ENCODE data around the gene MINDY1. TPM values are rescaled to one million over a fixed set of nuclear protein-coding genes. Genes with fewer than 3 reads are reported as not detected.

MINDY1 gene
- polyA plus RNA-seq, 3 donors = 38.9 to 58.3 (median 39.3) TPM

- DNase-seq (ENCODE audit: extremely low read depth in 1 of 11, low read depth in 9 of 11, low spot score in 4 of 11) = no peak
These were observed 9.4 kb downstream of the MINDY1 start for GRCh38 chr1:150997126-150997872.

- DNase-seq (ENCODE audit: extremely low read depth in 1 of 11, low read depth in 9 of 11, low spot score in 4 of 11) = no peak
These were observed 10.8 kb downstream of the MINDY1 start for GRCh38 chr1:150995896-150996295.

DNA sequence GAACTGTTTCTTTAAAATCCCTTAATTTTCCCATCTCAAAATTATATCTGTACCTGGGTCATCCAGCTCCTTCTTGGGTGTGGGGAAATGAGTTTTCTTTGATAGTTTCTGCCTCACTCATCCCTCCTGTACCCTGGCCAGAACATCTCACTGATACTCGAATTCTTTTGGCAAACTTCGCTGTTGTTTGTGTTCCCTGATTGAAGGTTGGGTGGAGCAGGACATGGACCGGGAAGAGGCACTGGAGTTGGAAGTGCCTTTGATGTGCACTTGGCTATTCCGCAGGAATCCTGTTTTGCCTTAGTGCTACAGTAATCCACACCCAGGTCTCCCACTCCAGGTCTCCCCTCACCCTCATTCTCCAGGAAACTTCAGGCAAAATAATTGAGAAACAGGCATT, 11.2 kb downstream of the MINDY1 start:
- DNase-seq (ENCODE audit: extremely low read depth in 1 of 11, low read depth in 9 of 11, low spot score in 4 of 11) = no peak

DNA sequence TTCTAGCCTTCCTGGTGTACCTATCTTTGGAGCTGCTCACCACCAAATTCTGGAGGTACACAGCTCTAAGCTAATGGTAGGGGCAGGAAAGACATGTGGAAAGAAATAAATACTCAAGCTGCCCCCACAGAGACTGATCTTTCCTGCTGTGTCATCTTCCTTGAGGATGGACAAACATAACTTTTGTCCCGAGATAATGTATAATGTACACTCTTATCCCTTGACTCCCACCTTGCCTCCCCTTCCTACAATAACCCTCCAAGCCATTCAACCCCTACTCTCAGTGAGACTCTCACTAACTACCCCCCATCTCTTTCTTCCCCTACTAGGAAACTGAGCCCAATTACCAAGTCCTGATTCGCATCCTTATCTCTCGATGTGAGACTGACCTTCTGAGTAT, 12.5 kb downstream of the MINDY1 start:
- no peak for DNase-seq (ENCODE audit: extremely low read depth in 1 of 11, low read depth in 9 of 11, low spot score in 4 of 11)

- no peak for DNase-seq (ENCODE audit: extremely low read depth in 1 of 11, low read depth in 9 of 11, low spot score in 4 of 11)
These were observed 14.1 kb downstream of the MINDY1 start for GRCh38 chr1:150992626-150993025.

GRCh38 chr1:150987924-150988323, 18.8 kb downstream of the MINDY1 start:
- no peak for DNase-seq (ENCODE audit: extremely low read depth in 1 of 11, low read depth in 9 of 11, low spot score in 4 of 11)

GRCh38 chr1:150985179-150985825, 21.4 kb downstream of the MINDY1 start:
- DNase-seq (ENCODE audit: extremely low read depth in 1 of 11, low read depth in 9 of 11, low spot score in 4 of 11) = no peak

DNA sequence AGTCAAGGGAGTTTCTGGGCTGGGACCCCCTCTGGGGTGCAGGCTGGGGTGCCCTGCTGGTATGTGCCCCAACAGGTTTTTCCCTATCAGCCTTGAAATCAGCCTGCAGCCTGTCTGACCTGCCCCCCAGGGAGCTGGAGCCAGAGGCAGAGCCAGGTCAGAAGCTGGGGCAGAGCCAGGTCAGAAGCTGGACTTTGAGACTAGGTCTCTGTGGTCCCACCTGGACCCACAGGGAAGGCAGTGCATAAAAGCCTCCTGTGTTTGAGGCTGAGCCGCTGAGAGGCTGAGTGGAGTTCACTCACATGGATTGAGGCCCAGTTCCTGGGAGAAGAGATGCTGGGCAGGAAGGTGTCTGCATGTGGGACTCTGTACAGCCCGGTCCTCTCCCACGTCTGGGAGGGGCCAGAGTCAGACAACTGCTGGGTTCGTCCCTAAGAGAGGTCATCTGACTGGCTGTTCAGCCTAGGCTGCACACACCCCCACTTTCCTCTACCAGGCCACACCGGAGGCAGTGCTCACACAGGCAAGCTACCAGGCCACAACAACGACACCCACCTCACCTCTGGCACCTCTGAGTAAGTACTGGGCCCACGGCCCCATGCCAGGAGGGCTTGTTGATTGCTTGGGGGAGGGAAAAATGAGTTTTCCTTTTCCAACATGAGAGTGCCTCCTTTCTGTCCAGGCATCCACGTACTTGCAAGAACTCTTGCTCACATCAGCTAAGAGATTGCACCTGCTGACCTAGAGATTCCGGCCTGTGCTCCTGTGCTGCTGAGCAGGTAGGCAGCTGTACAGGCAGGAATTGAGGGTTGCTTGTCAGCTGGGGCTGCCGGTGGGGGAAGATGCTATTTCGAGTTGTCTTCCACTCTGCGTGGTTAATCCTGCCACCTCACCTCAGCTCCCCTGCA, 24.6 kb downstream of the MINDY1 start, which contains the start of gene ANXA9:
Gene ANXA9, plus strand, starts transcription at position 488 of the 908 bp plus-strand sequence. CDS start 814 bp downstream, outside the sequence.
- DNase-seq (ENCODE audit: extremely low read depth in 1 of 11, low read depth in 9 of 11, low spot score in 4 of 11) = no peak

DNA sequence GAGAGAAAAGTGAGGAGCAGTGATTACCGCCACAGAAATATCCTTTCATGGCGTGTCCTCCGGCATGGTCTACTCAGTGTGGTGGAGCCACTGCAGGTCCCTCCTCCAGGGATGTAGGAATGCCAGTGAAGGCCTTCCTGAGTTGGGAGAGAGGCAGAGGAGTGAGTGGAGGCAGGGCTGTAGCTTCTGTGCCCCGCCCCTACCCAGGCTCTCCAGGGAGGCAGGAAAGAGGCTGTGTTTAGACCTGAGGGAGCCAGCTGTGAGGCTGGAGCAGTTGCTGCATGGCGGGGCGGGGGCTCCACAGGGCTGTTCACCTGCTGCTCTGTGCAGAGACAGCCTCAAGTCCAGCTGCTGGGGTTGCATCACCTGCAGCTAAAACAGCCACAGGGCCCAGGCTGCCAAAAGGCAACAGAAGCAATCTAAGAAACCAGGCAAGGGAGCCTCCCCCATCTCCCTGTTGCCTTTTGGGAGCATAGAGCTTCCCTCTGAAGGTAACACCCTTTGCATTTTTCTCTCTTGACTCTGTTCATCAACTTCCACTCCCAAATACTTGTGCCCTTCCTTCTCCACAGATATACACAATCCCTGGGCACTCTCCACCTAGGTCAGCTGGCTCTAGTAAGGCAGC, 25.4 kb downstream of the MINDY1 start:
- no peak for DNase-seq (ENCODE audit: extremely low read depth in 1 of 11, low read depth in 9 of 11, low spot score in 4 of 11)

GRCh38 chr1:150979092-150980056, 27.3 kb downstream of the MINDY1 start:
- peak; percentile 76 to 95 (median 86) for DNase-seq (ENCODE audit: extremely low read depth in 1 of 11, low read depth in 9 of 11, low spot score in 4 of 11)

GRCh38 chr1:150976879-150977694, 29.6 kb downstream of the MINDY1 start:
- no peak for DNase-seq (ENCODE audit: extremely low read depth in 1 of 11, low read depth in 9 of 11, low spot score in 4 of 11)

DNA sequence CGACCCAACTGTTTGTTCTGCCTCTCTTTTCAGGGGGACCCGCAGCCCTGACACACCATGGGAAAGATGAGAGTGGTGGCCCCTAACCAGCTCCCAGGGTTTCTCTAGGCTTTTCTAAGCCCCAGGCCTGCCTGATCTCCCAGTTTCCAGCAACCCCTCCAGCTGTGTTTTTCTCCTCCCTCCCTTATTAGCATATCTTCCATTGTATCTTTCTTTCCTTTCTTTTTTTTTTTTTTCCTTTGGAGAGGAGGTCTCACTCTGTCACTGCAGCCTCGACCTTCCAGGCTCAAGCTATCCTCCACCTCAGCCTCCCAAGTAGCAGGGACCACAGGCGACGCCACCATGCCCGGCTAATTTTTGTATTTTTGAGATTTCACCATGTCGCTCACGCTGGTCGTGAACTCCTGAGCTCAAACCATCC, 30.3 kb downstream of the MINDY1 start:
- no peak for DNase-seq (ENCODE audit: extremely low read depth in 1 of 11, low read depth in 9 of 11, low spot score in 4 of 11)

DNA sequence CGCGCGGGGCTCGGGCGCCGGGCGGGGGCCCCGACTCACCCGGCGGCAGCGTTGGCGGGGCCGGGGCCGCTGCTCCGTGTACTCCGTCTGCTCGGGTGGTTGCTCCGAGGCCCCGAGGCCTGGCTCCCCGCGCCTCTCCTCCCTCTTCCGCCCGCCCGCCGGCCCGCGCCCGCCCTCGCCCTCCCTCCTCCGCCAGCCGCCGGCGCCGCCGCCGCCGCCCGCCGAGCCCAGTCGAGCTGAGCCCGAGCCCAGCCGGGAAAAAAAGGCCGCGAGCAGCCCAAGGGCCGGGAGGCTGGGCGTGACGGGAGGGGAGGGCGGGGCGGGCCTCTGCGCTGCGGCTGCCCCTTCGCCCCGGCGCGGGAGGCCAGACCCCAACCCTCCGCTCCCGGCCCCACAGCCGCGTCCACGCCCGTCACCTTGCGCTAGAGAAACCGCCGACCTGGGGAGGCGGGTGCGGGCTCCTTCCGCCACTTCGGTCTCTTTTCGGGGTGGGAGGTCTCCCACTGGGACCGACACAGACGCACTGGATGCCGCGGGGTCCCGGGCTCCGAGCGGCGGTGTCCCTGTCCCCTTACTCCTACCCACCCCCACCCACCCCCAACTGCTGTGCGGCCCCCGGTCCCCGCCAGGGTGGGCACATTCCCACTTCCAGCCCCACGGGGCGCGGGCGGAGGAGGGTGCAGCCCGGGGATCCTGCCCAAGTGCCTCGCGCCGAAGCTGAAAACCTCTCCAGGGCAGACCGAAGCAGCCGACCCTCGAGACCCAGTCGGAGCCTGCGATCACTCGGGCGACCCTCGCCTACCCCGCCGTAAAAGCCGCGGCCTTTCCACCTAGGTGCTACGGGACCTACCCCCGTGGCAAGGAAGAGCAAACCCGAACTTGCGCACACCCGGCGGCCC, 31.9 kb downstream of the MINDY1 start, which contains the start of gene CERS2:
Gene CERS2, minus strand, starts transcription at position 256 of the 899 bp plus-strand sequence. CDS start 5,745 bp downstream, outside the sequence.
- DNase-seq (ENCODE audit: extremely low read depth in 1 of 11, low read depth in 9 of 11, low spot score in 4 of 11) = peak in 8 of 11 donors; percentile 70 to 83 (median 78)

DNA sequence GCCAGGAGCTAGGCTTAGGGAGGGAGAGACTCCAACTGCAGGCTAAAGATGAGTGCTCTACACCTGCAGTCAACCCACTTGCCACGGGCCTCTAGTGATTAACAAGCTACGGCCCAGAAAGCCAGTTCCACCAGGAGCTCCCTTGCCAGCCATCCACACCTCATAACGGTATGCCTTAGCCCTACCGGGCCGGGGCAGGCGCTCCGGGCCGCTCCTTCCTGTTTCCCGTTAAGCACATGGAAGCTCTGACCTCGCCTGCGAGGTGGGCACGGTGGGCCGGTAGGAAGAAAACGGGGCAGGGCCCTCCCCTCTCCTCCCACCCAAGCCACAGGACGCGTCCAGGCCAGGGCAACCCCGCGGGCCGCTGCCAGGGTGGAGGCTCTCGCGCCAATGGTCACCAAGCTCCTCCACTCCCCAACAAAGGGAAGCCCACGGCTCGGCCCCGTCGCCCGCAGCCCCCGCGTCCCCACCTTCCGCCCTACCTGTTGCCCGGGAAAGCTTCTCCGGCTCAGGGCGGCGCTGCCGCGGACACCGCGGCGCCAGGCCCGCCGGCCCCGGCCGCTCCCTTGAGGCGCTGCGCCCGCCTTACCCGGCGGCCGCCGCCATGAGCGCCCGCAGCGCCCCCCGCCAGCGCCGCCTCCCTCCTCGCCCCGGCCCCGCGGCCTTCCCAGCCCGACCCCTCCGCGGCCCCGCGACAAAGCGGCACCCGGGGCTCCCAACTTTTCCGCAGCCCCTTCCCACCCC, 32.7 kb downstream of the MINDY1 start:
- no peak for DNase-seq (ENCODE audit: extremely low read depth in 1 of 11, low read depth in 9 of 11, low spot score in 4 of 11)

DNA sequence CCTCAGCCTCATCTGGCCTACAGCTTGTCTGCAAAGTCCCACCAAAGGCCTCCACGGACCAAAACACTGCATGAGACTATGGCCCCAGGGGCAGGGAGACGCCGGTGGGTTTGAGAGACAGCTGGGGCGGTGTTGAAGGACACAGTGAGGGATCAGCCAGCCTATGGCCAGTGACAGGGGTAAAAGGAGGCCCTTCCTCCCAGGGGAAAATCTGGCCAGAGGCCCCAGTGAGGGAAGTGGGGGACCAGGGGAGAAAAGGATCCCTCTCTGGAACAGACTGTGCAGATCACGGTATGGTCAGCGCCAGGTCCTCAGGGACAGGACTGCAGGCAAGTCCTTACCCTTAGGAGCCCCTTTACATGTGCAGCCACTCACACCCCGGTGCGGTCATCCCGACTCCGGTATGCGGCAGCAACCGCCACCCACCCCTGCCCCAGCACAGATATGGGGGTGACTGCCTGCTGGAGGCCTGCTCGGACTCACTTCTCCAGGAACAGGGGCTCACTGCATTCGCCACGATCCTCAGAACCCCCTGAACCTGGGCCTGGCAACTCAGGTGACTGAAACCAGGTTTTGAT, 33.4 kb downstream of the MINDY1 start:
- DNase-seq (ENCODE audit: extremely low read depth in 1 of 11, low read depth in 9 of 11, low spot score in 4 of 11) = no peak

Measured in renal cortex interstitium (tissue), 11 donors.